Left ventricle myocardium inferior (tissue), 1 donor: ENCODE data around the gene CCDC187. TPM values are rescaled to one million over a fixed set of nuclear protein-coding genes. Genes with fewer than 3 reads are reported as not detected.

Experiments used
- DNase-seq: peaks from one replicate; pipeline ENCODE4 v3.0.0-alpha.2; 2020
- H3K27ac ChIP-seq: fragments of 200-600 bp; replicated peaks from 2 replicates; pipeline ENCODE4 v1.8.0; 2021
- H3K27me3 ChIP-seq: fragments of 200-600 bp; 2 replicates; pipeline ENCODE4 v1.8.0; 2021; ENCODE audit warnings: low read depth
- H3K36me3 ChIP-seq: fragments of 200-600 bp; 2 replicates; pipeline ENCODE4 v1.8.0; 2021
- H3K4me1 ChIP-seq: fragments of 200-600 bp; 2 replicates; pipeline ENCODE4 v1.8.0; 2021
- H3K4me3 ChIP-seq: fragments of 200-600 bp; 2 replicates; pipeline ENCODE4 v1.8.0; 2021; ENCODE audit warnings: mild to moderate bottlenecking, moderate library complexity
- H3K9me3 ChIP-seq: fragments of 200-600 bp; replicated peaks from 2 replicates; pipeline ENCODE4 v1.8.0; 2021
- intact Hi-C: fragments of 100-400 bp; cut with micrococcal nuclease; formaldehyde crosslinking; loops from one replicate; pipeline ENCODE4 v1.11.0; 2022
- total RNA-seq: library from RNA; stranded (reverse); fragmentation: NEBNext Ultra II Directional; extraction: Animal tissue kit (Norgen Biotek cat#: 25700); gene quantifications from one replicate; pipeline ENCODE4 v1.2.1, GENCODE V29; 2021
- TF ChIP-seq, protein P1 (sequence below): fragments of 200-600 bp; IDR thresholded peaks from 2 replicates; pipeline ENCODE4 v1.8.0; 2021; ENCODE audit warnings: antibody characterized with exemption, mild to moderate bottlenecking, borderline replicate concordance
- donor health status: DM: no; HTN: yes; CAD: no; lungs with severe emphysema.

Gene CCDC187
- total RNA-seq, 1 donor from 2014 or later, result not detected

DNA sequence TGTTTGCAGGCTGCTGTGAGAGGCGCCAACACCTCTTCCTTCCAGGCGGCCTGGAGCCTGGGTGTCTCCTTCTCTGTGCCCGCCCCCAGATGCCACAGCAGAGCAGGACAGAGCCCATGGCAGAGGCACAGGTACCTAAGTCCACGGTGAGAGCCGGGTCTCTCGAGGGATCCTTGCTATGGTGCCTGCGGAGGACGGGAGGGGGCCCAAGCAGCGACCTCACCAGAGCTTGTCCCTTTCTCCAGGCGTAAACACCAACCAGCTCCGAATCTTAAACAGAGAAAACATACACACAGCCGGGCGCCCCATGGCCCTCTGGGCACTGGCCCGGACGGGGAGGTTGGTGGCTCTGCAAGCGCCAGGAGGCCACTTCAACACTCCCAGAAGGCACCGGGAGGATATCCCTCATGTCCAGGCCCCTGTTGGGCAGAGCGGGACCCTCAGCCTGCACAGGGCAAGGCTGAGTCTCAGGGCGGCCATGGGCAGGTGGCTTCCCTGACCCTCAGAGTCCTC, 11.8 kb downstream of the CCDC187 start:
- Histone ChIP-seq H3K4me1 (no peaks in the 10 kb centered on the region), H3K27me3 (peaks cover 58% of the 10 kb centered on the region), H3K4me3 (no peak overlapping the region), H3K36me3 (no peaks in the 10 kb centered on the region), H3K9me3 (no peaks in the 10 kb centered on the region), H3K27ac (no peak overlapping the region)
- intact Hi-C loops, result no loop called here
- no peak for DNase-seq
- TF ChIP-seq, protein P1, sequence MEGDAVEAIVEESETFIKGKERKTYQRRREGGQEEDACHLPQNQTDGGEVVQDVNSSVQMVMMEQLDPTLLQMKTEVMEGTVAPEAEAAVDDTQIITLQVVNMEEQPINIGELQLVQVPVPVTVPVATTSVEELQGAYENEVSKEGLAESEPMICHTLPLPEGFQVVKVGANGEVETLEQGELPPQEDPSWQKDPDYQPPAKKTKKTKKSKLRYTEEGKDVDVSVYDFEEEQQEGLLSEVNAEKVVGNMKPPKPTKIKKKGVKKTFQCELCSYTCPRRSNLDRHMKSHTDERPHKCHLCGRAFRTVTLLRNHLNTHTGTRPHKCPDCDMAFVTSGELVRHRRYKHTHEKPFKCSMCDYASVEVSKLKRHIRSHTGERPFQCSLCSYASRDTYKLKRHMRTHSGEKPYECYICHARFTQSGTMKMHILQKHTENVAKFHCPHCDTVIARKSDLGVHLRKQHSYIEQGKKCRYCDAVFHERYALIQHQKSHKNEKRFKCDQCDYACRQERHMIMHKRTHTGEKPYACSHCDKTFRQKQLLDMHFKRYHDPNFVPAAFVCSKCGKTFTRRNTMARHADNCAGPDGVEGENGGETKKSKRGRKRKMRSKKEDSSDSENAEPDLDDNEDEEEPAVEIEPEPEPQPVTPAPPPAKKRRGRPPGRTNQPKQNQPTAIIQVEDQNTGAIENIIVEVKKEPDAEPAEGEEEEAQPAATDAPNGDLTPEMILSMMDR, result no peak

DNA sequence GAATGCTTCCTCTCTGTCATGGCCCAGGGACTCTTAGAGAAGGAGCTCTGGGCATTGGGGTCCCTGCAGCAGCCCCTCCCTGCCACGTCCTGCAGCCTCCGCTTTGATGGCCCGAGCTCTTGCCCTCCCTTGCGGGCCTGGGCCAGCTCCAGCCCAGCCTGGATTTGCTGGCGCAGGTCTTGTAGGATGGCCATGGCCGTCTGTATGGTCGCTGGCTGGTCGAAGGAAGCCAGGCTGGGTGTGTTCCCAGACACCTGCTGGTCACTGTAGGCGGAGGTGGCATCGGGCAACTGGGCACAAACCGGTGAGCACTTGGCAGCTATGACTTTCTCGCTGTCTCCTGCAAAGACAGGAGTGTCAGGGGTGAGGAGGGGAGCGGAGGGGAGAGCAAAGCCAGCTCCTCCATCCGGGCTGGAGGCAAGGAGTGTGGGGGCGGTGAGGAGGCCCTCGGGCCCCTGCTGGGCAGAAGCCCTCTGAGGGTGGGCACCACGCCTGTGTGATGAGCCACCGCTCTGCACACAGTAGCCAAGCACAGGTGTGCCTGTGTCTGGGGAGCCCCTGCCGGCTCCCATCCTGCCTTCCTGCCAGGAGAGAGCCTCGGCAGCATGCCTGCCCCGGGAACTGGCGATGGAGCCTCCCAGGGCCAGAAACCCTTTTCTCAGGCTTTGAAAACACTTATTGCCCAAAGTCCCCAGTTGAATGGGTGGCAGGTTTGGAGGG, 12.4 kb downstream of the CCDC187 start:
- Histone ChIP-seq H3K27ac (no peak overlapping the region), H3K4me3 (no peak overlapping the region), H3K36me3 (no peaks in the 10 kb centered on the region), H3K4me1 (no peaks in the 10 kb centered on the region), H3K27me3 (peaks cover 60% of the 10 kb centered on the region), H3K9me3 (no peaks in the 10 kb centered on the region)
- TF ChIP-seq, protein P1, result no peak
- intact Hi-C loops, result no loop called here
- DNase-seq, result no peak

DNA sequence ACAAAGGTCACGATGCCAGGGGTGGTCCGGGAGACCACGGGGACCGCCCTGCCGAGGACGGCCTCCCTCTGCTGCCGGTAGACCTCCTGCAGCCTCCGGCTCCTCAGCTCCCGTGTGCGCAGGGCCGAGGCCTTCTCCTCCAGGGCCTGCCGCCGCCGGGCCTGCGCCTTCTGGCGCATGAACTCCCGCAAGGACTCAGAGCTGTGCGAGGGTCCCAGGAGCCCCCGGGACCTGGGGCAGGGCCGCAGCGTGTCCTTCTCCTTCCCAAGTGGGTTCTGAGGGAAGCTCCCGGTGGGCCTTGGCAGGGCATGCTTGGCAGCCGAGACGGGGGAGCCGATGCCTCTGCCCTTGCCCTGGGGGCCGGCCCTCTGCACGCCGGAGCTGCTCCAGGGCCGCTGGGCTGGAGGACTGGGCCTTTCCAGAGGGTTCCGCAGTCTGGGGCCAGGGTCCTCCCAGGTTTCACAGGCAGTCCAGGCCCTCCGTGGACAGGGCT, 13.3 kb downstream of the CCDC187 start:
- no peak for DNase-seq
- peaks cover 62% of the 10 kb centered on the region for H3K27me3 ChIP-seq
- TF ChIP-seq, protein P1, result no peak
- no peaks in the 10 kb centered on the region for H3K9me3 ChIP-seq
- H3K27ac ChIP-seq, result no peak overlapping the region
- intact Hi-C loops, result no loop called here
- H3K36me3 ChIP-seq, result no peaks in the 10 kb centered on the region
- H3K4me3 ChIP-seq, result no peak overlapping the region
- H3K4me1 ChIP-seq, result no peaks in the 10 kb centered on the region

DNA sequence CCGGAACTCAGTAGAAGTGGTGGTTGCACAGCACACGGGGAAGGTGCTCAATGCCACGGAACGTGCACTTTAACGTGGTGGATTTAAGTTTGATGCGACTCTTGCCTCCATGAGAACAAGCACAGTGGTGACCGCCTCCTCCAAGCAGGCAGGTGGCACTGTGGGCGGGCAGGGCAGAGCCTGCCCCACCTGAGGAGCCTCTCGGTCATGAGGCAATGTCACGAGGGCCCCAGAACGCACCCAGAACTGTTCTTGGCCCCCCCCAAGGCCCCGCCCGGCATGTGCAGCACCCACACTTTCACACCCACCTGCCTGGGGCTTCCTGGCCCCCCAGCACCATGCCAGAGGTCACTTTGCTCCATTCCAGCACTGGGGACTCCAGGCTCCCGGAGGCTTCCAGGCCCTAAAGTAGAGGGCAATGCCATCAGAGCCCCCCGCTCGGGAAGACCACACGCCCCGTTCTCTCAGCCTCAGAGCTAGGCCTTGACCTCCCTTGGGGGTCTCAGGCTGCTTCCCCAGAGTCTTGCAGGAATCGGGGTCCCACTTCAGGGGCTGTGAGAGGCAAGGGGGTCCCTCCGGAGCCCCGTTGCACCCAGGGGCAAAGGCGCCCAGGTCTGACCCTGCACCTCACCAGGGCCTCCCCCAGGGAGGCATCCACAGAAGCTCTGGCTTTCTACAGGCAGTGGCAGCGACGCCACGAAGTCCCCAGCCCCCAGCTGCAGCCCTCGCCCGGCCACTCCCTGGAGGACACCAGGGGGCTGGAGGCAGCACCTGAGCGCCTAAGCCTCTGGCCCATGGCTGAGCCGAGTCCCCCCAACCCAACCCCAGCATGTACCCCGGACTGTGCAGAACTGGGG, 14.0 kb downstream of the CCDC187 start:
- TF ChIP-seq, protein P1, result no peak

DNA sequence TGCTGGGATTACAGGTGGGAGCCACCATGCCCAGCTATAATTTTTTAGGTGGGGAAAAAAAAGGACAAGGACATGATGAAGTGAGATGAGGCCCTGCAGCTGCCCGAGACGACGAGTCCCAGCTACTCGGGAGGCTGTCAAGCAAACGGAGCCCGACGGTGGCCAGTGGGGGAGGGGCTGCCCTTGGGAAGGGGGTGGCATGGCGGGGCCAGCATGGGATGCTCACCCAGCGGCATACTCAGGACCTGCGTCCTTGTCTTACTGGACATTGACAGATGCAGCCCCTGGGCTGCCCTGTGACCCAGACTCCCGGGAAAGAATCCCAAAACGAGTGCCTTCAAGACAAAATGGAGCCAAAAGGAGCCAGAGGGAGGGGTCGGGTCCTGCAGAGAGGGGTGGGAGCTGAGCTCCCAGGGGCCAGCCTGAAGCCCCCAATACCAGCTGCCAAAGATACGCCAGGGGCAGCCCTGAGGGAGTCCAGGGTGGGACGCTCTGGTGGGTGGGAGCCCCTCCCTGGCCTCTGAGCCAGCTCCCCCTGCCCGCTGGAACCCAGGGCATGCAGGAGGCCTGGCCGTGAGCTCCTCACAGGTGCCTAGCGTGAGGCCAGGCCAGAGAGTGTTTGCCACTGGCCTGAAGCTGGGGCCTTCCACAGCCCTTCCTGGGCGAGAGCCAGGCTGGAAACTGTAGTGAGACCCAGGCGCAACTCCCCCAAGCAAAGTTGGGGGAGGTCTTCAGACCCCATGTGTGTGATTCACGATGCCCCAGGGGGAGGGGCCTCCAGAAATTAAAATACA, 15.7 kb downstream of the CCDC187 start:
- TF ChIP-seq, protein P1, result no peak
- no peak for DNase-seq
- intact Hi-C loops, result no loop called here
- Histone ChIP-seq H3K4me3 (no peak overlapping the region), H3K9me3 (no peaks in the 10 kb centered on the region), H3K4me1 (peaks cover 6% of the 10 kb centered on the region), H3K36me3 (no peaks in the 10 kb centered on the region), H3K27me3 (peaks cover 86% of the 10 kb centered on the region), H3K27ac (no peak overlapping the region)

More for the DNA sequence above, 14.0 kb downstream of the CCDC187 start:
- no peaks in the 10 kb centered on the region for H3K36me3 ChIP-seq
- no peaks in the 10 kb centered on the region for H3K4me1 ChIP-seq
- H3K4me3 ChIP-seq, result no peak overlapping the region
- no peaks in the 10 kb centered on the region for H3K9me3 ChIP-seq
- intact Hi-C loops, result no loop called here
- no peak for DNase-seq
- H3K27ac ChIP-seq, result no peak overlapping the region
- H3K27me3 ChIP-seq, result peaks cover 69% of the 10 kb centered on the region
